Upper lobe of left lung (tissue), 6 donors: ENCODE data around the gene DBH. TPM values are rescaled to one million over a fixed set of nuclear protein-coding genes. Genes with fewer than 3 reads are reported as not detected.

ENCODE experiments used
- ATAC-seq, 2 donors: fragments of 200-7000 bp; cut with Tn5 transposase; one replicate each; pipeline ENCODE4 v1.9.1; 2022; ENCODE audit warnings: mild to moderate bottlenecking in 2 of 2, moderate library complexity in 2 of 2; ENCODE audit not compliant: low FRiP score in 2 of 2
- DNase-seq, 2 donors: peaks; one replicate each; pipeline ENCODE4 v3.0.0-alpha.2; 2019 to 2020
- H3K27ac ChIP-seq, 4 donors: fragments of 200-600 bp; sonication (generic); one replicate each; pipeline ENCODE4 v1.5.1; 2016 to 2019
- H3K27me3 ChIP-seq, 4 donors: fragments of 200-600 bp; sonication (generic); one replicate each; pipeline ENCODE4 v1.5.1; 2017 to 2019
- H3K36me3 ChIP-seq, 4 donors: fragments of 200-600 bp; sonication (generic); one replicate each; pipeline ENCODE4 v1.5.1; 2016 to 2019
- H3K4me1 ChIP-seq, 4 donors: fragments of 200-600 bp; sonication (generic); one replicate each; pipeline ENCODE4 v1.5.1; 2018 to 2019
- H3K4me3 ChIP-seq, 4 donors: fragments of 200-600 bp; sonication (generic); one replicate each; pipeline ENCODE4 v1.5.1; 2017 to 2019; ENCODE audit warnings: mild to moderate bottlenecking in 2 of 4, moderate library complexity in 1 of 4
- H3K9me3 ChIP-seq, 4 donors: fragments of 200-600 bp; sonication (generic); one replicate each; pipeline ENCODE4 v1.5.1; 2018 to 2019
- EP300 ChIP-seq, 4 donors: sonication (generic); formaldehyde crosslinking; IDR thresholded peaks; one replicate each; pipeline ENCODE4 v1.5.1; 2017; ENCODE audit warnings: antibody characterized with exemption in 4 of 4, control low read depth in 2 of 4
- POLR2A ChIP-seq, 4 donors: fragments of 450-650 bp; IDR thresholded peaks; one replicate each; pipeline ENCODE4 v1.5.1; 2016 to 2017; ENCODE audit warnings: antibody characterized with exemption in 4 of 4, mild to moderate bottlenecking in 2 of 4
- POLR2AphosphoS5 ChIP-seq, 2 donors: sonication (generic); formaldehyde crosslinking; IDR thresholded peaks; one replicate each; pipeline ENCODE4 v1.5.1; 2017; ENCODE audit warnings: antibody characterized with exemption in 2 of 2
- WGBS, 2 donors: methylation state at CpG; one replicate each; pipeline ENCODE4 v1.1.5; 2017 to 2018; 5-methylcytosine and 5-hydroxymethylcytosine counted together
- total RNA-seq, 6 donors: library from RNA; depleted of rRNA in 4 of 6; stranded (reverse); fragments of >200 nt in 4 of 6; gene quantifications; one replicate each; pipeline versions ENCODE4 v1.1.0 to v1.2.1, GENCODE V29; 2016 to 2021
- TF ChIP-seq, protein P1 (sequence below), 6 experiments: fragments of 450-650 bp in 4 of 6; fragments of 200-600 bp in 2 of 6; sonication (generic) in 2 of 6; IDR thresholded peaks; one replicate each; pipeline ENCODE4 v1.5.1; 2016 to 2019; ENCODE audit warnings: antibody characterized with exemption in 6 of 6
- donor health status: DM: no; HTN: no; CAD: no; lungs with moderate emphysema.
- donor health status: DM: no; HTN: yes; CAD: no; lungs with severe emphysema.

The DBH gene
- total RNA-seq, 6 donors from 2014 or later = 0.27 TPM; not detected in 5

DNA sequence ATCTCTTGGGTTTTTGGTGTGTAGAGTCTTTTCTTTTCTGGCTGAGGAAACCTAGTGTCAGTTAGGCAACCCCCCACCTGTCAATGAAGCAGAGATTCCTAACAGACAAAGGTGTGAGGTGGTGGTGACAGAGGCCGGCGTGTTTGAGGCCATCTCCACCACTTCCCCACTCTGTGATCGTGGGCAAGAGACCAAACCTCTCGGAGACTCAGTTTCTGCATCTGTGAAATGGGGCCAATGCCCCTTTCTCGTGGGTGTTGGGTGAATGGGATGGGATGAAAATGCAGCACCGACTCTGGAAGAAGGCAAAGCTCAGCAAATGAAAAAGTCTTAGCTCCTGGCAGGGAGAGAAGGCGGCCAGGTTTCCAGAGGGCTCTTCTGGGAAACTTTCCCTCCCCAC is 27.8 kb upstream of the DBH start:
- Histone ChIP-seq H3K4me1 (peaks cover 0 to 9% (median 0%) of the 10 kb centered on the region in 4 donors), H3K36me3 (no peaks in the 10 kb centered on the region), H3K27me3 (peaks cover 0 to 21% (median 5%) of the 10 kb centered on the region in 4 donors), H3K4me3 (no peak overlapping the region), H3K27ac (no peak overlapping the region), H3K9me3 (no peaks in the 10 kb centered on the region)
- ATAC-seq = no peak
- TF ChIP-seq, protein P1, sequence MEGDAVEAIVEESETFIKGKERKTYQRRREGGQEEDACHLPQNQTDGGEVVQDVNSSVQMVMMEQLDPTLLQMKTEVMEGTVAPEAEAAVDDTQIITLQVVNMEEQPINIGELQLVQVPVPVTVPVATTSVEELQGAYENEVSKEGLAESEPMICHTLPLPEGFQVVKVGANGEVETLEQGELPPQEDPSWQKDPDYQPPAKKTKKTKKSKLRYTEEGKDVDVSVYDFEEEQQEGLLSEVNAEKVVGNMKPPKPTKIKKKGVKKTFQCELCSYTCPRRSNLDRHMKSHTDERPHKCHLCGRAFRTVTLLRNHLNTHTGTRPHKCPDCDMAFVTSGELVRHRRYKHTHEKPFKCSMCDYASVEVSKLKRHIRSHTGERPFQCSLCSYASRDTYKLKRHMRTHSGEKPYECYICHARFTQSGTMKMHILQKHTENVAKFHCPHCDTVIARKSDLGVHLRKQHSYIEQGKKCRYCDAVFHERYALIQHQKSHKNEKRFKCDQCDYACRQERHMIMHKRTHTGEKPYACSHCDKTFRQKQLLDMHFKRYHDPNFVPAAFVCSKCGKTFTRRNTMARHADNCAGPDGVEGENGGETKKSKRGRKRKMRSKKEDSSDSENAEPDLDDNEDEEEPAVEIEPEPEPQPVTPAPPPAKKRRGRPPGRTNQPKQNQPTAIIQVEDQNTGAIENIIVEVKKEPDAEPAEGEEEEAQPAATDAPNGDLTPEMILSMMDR (IDR thresholded peaks at IDR 0.05) = no peak
- TF ChIP-seq POLR2AphosphoS5 (IDR thresholded peaks at IDR 0.05) = no peak
- TF ChIP-seq POLR2A (IDR thresholded peaks at IDR 0.05) = no peak
- TF ChIP-seq EP300 (IDR thresholded peaks at IDR 0.05) = no peak
- no peak for DNase-seq
- WGBS, 2 donors = 76 to 78% methylated on average over 7 of the region's 7 CpGs

DNA sequence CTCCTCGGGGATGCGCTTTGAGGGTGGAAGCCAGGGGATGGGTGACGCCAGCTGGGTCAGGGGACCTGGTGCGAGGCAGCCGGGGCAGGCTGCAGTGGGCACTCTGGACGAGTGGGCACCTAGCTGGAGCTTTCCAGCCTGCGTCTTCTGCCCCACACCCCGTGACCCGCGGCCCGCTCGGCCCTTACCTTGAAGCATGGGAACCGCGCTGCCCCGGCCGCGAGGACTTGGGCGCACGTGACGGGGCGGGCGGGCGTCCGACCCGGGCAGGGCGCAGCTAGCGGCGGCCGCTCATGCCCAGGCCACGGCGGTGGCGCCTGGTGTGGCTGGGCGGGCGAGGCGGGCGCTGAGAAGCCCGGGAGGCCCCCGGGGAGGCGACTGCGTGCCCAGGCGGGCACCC is 27.3 kb upstream of the DBH start:
- no peak overlapping the region for H3K27ac ChIP-seq
- peaks cover 0 to 9% (median 0%) of the 10 kb centered on the region in 4 donors for H3K4me1 ChIP-seq
- TF ChIP-seq EP300 (IDR thresholded peaks at IDR 0.05) (no peak), POLR2AphosphoS5 (IDR thresholded peaks at IDR 0.05) (no peak), POLR2A (IDR thresholded peaks at IDR 0.05) (no peak)
- TF ChIP-seq, protein P1 (IDR thresholded peaks at IDR 0.05) = no peak
- ATAC-seq (no peak), DNase-seq (no peak)
- WGBS, 2 donors = 41% methylated on average over 4 of the region's 41 CpGs; no CpG with 5 or more reads in 1 of the 2 donors
- H3K36me3 ChIP-seq = no peaks in the 10 kb centered on the region
- H3K27me3 ChIP-seq = peaks cover 0 to 21% (median 5%) of the 10 kb centered on the region in 4 donors
- H3K9me3 ChIP-seq = no peaks in the 10 kb centered on the region
- no peak overlapping the region for H3K4me3 ChIP-seq

DNA sequence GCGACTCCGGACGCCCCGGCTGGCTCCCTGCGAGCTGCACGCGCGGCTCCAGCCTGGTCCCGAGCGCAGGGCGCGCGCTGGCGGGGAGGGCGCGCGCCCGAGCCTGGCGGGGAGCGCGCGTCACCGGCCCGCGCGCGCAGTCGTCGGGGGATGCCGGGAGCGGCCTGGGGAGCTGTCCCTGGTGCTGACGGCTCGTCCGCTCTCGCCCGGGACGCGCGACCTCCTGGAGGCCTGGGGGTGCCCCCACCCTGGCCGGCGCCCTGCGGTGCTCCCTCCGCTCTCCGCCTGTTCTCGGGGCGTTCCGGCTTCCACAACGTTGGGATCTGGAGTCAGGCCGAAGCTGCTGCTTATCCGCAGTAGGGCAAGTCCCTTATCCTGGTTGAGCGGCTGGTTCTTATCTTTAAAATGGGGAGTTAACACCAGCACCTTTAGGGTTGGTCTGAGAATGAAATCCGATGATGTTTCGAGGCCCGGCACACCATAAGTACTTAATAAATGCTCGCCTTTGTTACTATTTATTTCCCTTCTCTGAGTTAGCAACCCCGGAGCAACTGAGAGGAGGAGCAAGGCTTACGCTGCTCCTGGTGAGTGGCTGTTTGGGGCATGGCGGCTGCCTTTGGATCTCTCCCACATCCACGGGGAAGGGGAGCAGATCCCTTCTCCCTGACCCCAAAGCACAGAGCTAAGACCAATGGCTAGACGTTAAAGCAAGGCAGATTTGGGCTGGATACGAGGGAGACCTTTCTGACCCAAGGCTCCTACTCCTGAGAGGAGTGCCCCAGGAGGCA is 26.7 kb upstream of the DBH start, which contains the start of gene FAM163B:
Gene FAM163B, minus strand, starts transcription at position 79 of the 788 bp plus-strand sequence. CDS start 29,166 bp downstream, outside the sequence.
- H3K4me3 ChIP-seq = no peak within 1 kb of the TSS
- H3K36me3 ChIP-seq = no peaks in the 10 kb centered on the region
- H3K27ac ChIP-seq = no peak within 1 kb of the TSS
- 26 to 31% methylated on average over 21 to 30 of the region's 61 CpGs for WGBS, 2 donors
- TF ChIP-seq POLR2A (IDR thresholded peaks at IDR 0.05) = no peak
- TF ChIP-seq POLR2AphosphoS5 (IDR thresholded peaks at IDR 0.05) = no peak
- TF ChIP-seq, protein P1 (IDR thresholded peaks at IDR 0.05) = no peak
- TF ChIP-seq EP300 (IDR thresholded peaks at IDR 0.05) = no peak
- ATAC-seq = peak; percentile 56 to 68
- H3K27me3 ChIP-seq = peaks cover 0 to 21% (median 5%) of the 10 kb centered on the region in 4 donors
- no peaks in the 10 kb centered on the region for H3K9me3 ChIP-seq
- peaks cover 0 to 9% (median 0%) of the 10 kb centered on the region in 4 donors for H3K4me1 ChIP-seq
- DNase-seq = peak in 1 of 2 donors; percentile 88

DNA sequence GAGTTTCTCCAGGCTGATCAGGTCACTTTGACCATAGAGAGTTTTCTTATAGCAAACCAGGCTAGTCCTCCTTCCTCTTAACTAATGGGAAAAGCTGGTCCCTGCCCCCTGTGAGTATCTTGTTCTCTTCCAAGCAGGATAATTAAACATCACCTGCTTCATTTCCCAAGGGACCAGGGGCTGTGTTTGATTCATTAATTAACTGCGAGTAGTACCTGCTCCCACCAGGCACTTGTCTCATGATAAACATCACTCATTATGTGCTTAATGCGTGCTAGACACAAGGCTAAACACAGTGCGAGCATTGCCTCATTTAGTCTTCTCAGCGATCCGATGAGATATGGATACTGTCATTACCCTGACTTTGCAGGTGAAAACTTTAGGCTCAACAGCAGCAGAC is 25.3 kb upstream of the DBH start:
- TF ChIP-seq POLR2AphosphoS5 (IDR thresholded peaks at IDR 0.05) (no peak), POLR2A (IDR thresholded peaks at IDR 0.05) (no peak), EP300 (IDR thresholded peaks at IDR 0.05) (no peak)
- TF ChIP-seq, protein P1 (IDR thresholded peaks at IDR 0.05) = no peak
- ATAC-seq (no peak), DNase-seq (no peak)
- Histone ChIP-seq H3K36me3 (no peaks in the 10 kb centered on the region), H3K27ac (no peak overlapping the region), H3K27me3 (peaks cover 0 to 21% (median 9%) of the 10 kb centered on the region in 4 donors), H3K4me1 (peaks cover 0 to 9% (median 0%) of the 10 kb centered on the region in 4 donors), H3K9me3 (no peaks in the 10 kb centered on the region), H3K4me3 (no peak overlapping the region)
- 74 to 82% methylated on average over 5 of the region's 5 CpGs for WGBS, 2 donors
